ENCODE results near the gene GBE1. TPM values are rescaled to one million over a fixed set of nuclear protein-coding genes. Genes with fewer than 3 reads are reported as not detected.

GBE1 gene
- total RNA-seq, 1 experiment from 2014 or later = 9.2 TPM

DNA sequence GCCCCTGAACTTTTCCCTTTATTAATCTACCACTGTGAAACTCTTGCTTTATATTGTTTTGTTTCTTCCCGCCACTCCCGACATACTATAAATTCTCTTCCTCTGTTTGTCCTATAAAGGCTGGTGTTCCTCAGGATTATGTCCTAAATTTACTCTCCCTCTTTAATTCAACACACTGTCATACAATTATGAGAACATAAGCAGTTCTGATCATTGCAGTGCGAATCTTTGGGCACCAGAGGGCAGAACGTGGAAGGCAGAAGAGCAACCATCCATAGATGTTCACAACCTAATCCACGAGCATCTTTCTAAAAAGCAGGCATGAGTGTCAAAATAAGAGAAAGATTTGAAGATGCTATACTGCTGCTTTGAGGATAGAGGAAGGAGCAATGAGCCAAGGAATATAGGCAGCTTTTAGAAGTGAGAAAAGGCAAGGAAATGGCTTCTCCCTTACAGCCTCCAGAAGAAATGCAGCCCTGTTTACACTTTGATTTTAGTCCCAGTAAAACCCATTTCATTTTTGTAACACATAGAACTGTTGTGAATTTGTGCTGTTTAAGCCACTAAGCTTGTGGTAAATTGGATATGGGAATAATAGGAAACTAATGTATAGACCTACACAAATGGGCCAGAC, 179.4 kb downstream of the GBE1 start:
- Mint-ChIP-seq H3K4me1 (peaks cover 10% of the 10 kb centered on the region), H3K4me3 (no peak overlapping the region), H3K36me3 (no peaks in the 10 kb centered on the region), H3K27me3 (ENCODE audit: low read depth) (no peaks in the 10 kb centered on the region), H3K27ac (no peak overlapping the region), H3K9me3 (no peaks in the 10 kb centered on the region)
- TF ChIP-seq CBFB (CRISPR knock-in tag; IDR thresholded peaks at IDR 0.05; ENCODE audit: low read depth) (no peak), CTCF (IDR thresholded peaks at IDR 0.05) (peak; percentile 53; the same call in 1 of the 2 replicates), ERG (CRISPR knock-in tag; IDR thresholded peaks at IDR 0.05) (no peak), IRF1 (CRISPR knock-in tag; IDR thresholded peaks at IDR 0.05) (no peak), ATF3 (CRISPR knock-in tag; conservative IDR thresholded peaks at IDR 0.05) (no peak)
- POLR2A ChIA-PET = no interaction called here
- peak; percentile 42 for DNase-seq (ENCODE audit: low spot score)
- peak; percentile 82 for ATAC-seq
- CTCF ChIA-PET = interaction anchor here (1.0 to 1.6 kb wide), 2 partner anchors 61 to 92 kb away, joined by 4 read pairs; no protein-coding TSS in a partner anchor

DNA sequence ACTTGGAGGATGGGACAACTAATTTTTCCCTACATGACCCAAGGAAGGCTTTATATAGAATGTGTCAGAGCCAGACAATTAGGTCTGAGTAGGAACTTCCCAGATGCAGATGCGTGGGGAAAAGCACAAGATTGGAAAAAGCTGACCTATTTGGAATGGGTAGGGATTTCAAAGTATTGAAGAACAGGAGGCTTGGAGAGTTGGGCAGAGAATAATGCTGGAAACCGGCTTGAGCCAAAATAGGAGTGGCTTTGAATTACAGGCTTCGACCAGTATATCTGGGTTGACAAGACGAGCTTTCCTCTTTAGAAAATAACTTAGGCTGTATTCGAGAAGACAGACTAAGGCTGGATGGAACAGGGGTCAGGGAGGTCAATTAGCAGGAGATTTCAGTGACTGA, 181.1 kb downstream of the GBE1 start:
- peak; percentile 60 for ATAC-seq
- POLR2A ChIA-PET = no interaction called here
- CTCF ChIA-PET = no interaction called here

DNA sequence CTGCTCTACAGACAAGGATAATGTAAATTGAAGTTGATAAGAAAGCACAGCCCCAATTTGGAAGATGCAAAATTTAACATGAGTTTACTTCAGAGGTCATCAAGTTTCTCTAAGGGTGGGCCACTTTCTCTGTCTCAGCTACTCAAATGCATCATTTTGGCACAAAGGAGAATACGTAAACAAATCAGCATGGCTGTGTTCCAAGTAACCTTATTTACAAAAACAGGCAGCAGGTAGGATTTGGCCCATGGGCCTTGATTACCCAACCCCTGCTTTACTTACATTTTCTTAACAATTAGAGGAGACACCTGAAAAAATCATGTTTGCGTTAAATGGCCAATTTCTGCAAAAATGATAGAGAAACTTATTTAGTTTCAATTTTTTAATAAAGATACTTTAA, 181.7 kb downstream of the GBE1 start:
- CTCF ChIA-PET = no interaction called here
- no peaks in the 10 kb centered on the region for H3K9me3 Mint-ChIP-seq
- no peak for DNase-seq (ENCODE audit: low spot score)
- POLR2A ChIA-PET = no interaction called here
- no peaks in the 10 kb centered on the region for H3K36me3 Mint-ChIP-seq
- peaks cover 10% of the 10 kb centered on the region for H3K4me1 Mint-ChIP-seq
- H3K4me3 Mint-ChIP-seq = no peak overlapping the region
- H3K27me3 Mint-ChIP-seq (ENCODE audit: low read depth) = no peaks in the 10 kb centered on the region
- peak; percentile 56 for ATAC-seq
- 0 out of 2 replicates have a peak overlapping the region, but pooled peaks have one; percentile 27 for H3K27ac Mint-ChIP-seq
- TF ChIP-seq ZNF396 (CRISPR knock-in tag; IDR thresholded peaks at IDR 0.05; ENCODE audit: borderline replicate concordance) (no peak), ELF4 (CRISPR knock-in tag; IDR thresholded peaks at IDR 0.05; ENCODE audit: low read depth) (no peak), FOXK1 (CRISPR knock-in tag; IDR thresholded peaks at IDR 0.05) (0 out of 2 replicates have a peak, but pooled peaks have one; percentile 42), NR3C1 (CRISPR knock-in tag; conservative IDR thresholded peaks at IDR 0.05; ENCODE audit: low read depth) (no peak), ZNF425 (CRISPR knock-in tag; conservative IDR thresholded peaks at IDR 0.05) (no peak), CTCF (IDR thresholded peaks at IDR 0.05) (no peak), TEAD4 (CRISPR knock-in tag; IDR thresholded peaks at IDR 0.05) (no peak), MYBL2 (CRISPR knock-in tag; IDR thresholded peaks at IDR 0.05) (no peak)
- TF ChIP-seq, protein P1, sequence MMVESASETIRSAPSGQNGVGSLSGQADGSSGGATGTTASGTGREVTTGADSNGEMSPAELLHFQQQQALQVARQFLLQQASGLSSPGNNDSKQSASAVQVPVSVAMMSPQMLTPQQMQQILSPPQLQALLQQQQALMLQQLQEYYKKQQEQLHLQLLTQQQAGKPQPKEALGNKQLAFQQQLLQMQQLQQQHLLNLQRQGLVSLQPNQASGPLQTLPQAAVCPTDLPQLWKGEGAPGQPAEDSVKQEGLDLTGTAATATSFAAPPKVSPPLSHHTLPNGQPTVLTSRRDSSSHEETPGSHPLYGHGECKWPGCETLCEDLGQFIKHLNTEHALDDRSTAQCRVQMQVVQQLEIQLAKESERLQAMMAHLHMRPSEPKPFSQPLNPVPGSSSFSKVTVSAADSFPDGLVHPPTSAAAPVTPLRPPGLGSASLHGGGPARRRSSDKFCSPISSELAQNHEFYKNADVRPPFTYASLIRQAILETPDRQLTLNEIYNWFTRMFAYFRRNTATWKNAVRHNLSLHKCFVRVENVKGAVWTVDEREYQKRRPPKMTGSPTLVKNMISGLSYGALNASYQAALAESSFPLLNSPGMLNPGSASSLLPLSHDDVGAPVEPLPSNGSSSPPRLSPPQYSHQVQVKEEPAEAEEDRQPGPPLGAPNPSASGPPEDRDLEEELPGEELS (CRISPR knock-in tag; IDR thresholded peaks at IDR 0.05) = peak; percentile 45; the same call in 1 of the 2 replicates

More for the DNA sequence above, 181.1 kb downstream of the GBE1 start:
- 0 out of 2 replicates have a peak overlapping the region, but pooled peaks have one; percentile 13 for H3K27ac Mint-ChIP-seq
- H3K36me3 Mint-ChIP-seq = no peaks in the 10 kb centered on the region
- DNase-seq (ENCODE audit: low spot score) = no peak
- H3K9me3 Mint-ChIP-seq = no peaks in the 10 kb centered on the region
- no peak for TF ChIP-seq ZNF416 (CRISPR knock-in tag; IDR thresholded peaks at IDR 0.05)
- TF ChIP-seq IRF1 (CRISPR knock-in tag; IDR thresholded peaks at IDR 0.05) = no peak
- no peak for TF ChIP-seq ZNF232 (CRISPR knock-in tag; IDR thresholded peaks at IDR 0.05)
- no peak for TF ChIP-seq ZNF263 (CRISPR knock-in tag; IDR thresholded peaks at IDR 0.05; ENCODE audit: low read depth)
- peaks cover 10% of the 10 kb centered on the region for H3K4me1 Mint-ChIP-seq
- H3K4me3 Mint-ChIP-seq = no peak overlapping the region
- no peaks in the 10 kb centered on the region for H3K27me3 Mint-ChIP-seq (ENCODE audit: low read depth)
